Heart left ventricle (tissue), 13 donors: ENCODE measurements around the gene GPC3.

ENCODE experiments used
- POLR2A ChIP-seq, 2 donors: fragments of 450-650 bp; IDR thresholded peaks; one replicate each; pipeline ENCODE4 v1.6.1; 2017; ENCODE audit warnings: antibody characterized with exemption in 2 of 2, mild to moderate bottlenecking in 2 of 2, moderate library complexity in 2 of 2
- TF ChIP-seq, protein P1 (sequence below), 12 donors: fragments of 200-600 bp; sonication (generic) in 4 of 12; IDR thresholded peaks; one replicate each; pipeline versions ENCODE4 v1.5.0 to v1.8.0; 2018 to 2022; ENCODE audit warnings: antibody characterized with exemption in 12 of 12, mild to moderate bottlenecking in 5 of 12
- donor health status: ischemic (EF 13 %, LVEDD 7.1; RV severe dilation, severe dysfunction).
- donor health status: DM: no; HTN: yes; CAD: no.
- donor health status: DM: no; HTN: no; CAD: no.
- donor health status: ischemic (EF 25% LVEDD 6.9; RV normal size, moderate dysfunction).
- donor health status: ischemic (EF 25% LVEDD 5.7; RV mildly dilated, moderate dysfunction).
- donor health status: ischemic (EF 35%, LVEDD 5.7; RV mildly dilated, moderate dysfunction).
- donor health status: nonischemic (EF 11% LVEDD 7.7; RV severe dilation, severe dysfunction).
- donor health status: DM: yes; HTN: yes; CAD: no.
- donor health status: PGD.
- donor health status: ischemic (EF 29% LVEDD 5.4; RV normal size, mild dysfunction).
- donor health status: nonischemic (EF 23%, LVEDD 6.1; RV moderate dilation, normal function).

DNA sequence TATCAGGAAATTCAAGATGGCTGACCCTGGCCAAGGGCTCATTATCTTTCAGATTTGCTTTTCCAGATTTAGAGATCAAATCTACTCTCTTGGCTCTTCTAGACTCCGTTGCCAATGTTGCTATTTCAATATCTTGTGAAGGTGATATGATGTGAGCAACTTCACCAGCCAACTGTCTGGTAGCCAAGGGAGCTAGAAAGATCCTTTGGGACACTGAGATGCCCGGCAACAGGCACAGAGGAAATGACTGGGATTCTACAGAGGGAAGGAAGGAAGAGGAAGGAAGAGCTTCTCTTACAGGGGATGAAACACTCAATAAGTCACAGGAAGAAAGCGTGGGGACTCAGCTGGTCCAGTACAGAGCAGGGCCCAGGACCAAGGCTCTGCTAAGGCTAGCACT is 448.3 kb downstream of the GPC3 start:
- TF ChIP-seq, protein P1, sequence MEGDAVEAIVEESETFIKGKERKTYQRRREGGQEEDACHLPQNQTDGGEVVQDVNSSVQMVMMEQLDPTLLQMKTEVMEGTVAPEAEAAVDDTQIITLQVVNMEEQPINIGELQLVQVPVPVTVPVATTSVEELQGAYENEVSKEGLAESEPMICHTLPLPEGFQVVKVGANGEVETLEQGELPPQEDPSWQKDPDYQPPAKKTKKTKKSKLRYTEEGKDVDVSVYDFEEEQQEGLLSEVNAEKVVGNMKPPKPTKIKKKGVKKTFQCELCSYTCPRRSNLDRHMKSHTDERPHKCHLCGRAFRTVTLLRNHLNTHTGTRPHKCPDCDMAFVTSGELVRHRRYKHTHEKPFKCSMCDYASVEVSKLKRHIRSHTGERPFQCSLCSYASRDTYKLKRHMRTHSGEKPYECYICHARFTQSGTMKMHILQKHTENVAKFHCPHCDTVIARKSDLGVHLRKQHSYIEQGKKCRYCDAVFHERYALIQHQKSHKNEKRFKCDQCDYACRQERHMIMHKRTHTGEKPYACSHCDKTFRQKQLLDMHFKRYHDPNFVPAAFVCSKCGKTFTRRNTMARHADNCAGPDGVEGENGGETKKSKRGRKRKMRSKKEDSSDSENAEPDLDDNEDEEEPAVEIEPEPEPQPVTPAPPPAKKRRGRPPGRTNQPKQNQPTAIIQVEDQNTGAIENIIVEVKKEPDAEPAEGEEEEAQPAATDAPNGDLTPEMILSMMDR (IDR thresholded peaks at IDR 0.05), result no peak
- TF ChIP-seq POLR2A (IDR thresholded peaks at IDR 0.05), result no peak
